Esophagus muscularis mucosa (tissue), 4 donors: Measurements from ENCODE around the gene TTLL5.

Source experiments
- EP300 ChIP-seq: sonication (generic); formaldehyde crosslinking; IDR thresholded peaks from one replicate; pipeline ENCODE4 v1.6.1; 2017; ENCODE audit warnings: antibody characterized with exemption
- POLR2A ChIP-seq: fragments of 450-650 bp; IDR thresholded peaks from one replicate; pipeline ENCODE4 v1.6.1; 2017; ENCODE audit warnings: antibody characterized with exemption, moderate library complexity, mild to moderate bottlenecking, low read depth
- POLR2AphosphoS5 ChIP-seq, 2 donors: sonication (generic); formaldehyde crosslinking; IDR thresholded peaks; one replicate each; pipeline ENCODE4 v1.6.1; 2017; ENCODE audit warnings: antibody characterized with exemption in 2 of 2
- TF ChIP-seq, protein P1 (sequence below), 3 experiments: fragments of 200-600 bp in 2 of 3; fragments of 450-650 bp in 1 of 3; sonication (generic) in 2 of 3; IDR thresholded peaks; one replicate each; pipeline ENCODE4 v1.5.1; 2017 to 2019; ENCODE audit warnings: antibody characterized with exemption in 3 of 3, mild to moderate bottlenecking in 2 of 3, moderate library complexity in 1 of 3

DNA sequence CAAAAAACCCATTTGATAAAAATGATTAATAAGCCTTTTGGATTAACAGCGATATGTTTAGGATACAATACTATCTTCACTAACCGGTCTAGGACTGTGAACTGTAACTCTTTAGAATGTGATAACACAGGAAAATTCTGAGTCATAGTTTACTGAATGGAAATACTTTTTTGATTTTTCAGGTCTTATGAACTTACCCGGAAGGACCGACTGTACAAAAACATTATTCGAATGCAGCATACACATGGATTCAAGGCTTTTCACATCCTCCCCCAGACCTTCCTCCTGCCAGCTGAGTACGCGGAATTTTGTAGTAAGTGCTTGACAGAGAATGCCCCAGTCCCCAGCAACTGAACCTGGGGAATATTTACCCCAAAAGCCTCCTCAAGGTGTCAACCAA, 29.0 kb downstream of the TTLL5 start:
- TF ChIP-seq, protein P1, sequence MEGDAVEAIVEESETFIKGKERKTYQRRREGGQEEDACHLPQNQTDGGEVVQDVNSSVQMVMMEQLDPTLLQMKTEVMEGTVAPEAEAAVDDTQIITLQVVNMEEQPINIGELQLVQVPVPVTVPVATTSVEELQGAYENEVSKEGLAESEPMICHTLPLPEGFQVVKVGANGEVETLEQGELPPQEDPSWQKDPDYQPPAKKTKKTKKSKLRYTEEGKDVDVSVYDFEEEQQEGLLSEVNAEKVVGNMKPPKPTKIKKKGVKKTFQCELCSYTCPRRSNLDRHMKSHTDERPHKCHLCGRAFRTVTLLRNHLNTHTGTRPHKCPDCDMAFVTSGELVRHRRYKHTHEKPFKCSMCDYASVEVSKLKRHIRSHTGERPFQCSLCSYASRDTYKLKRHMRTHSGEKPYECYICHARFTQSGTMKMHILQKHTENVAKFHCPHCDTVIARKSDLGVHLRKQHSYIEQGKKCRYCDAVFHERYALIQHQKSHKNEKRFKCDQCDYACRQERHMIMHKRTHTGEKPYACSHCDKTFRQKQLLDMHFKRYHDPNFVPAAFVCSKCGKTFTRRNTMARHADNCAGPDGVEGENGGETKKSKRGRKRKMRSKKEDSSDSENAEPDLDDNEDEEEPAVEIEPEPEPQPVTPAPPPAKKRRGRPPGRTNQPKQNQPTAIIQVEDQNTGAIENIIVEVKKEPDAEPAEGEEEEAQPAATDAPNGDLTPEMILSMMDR (IDR thresholded peaks at IDR 0.05): no peak
- TF ChIP-seq POLR2AphosphoS5 (IDR thresholded peaks at IDR 0.05) (no peak), POLR2A (no peak), EP300 (no peak)
